Measurements from ENCODE around the gene PROZ.

- no peak for TF ChIP-seq CTCF (IDR thresholded peaks at IDR 0.05)
- no peak for TF ChIP-seq POLR2A (IDR thresholded peaks at IDR 0.05)
Measured at GRCh38 chr13:113145496-113145895, 13.0 kb upstream of the PROZ start.
